BE2C (cell line): ENCODE results near the gene COL16A1.

ENCODE experiments used
- DNase-seq: peaks from one replicate; pipeline ENCODE4 v3.0.0-alpha.2; 2020
- H3K27me3 ChIP-seq: fragments of 250-450 bp; sonication (Bioruptor Pico); 2 replicates; pipeline ENCODE4 v1.5.1; 2020; ENCODE audit warnings: mild to moderate bottlenecking
- H3K36me3 ChIP-seq: fragments of 250-450 bp; sonication (Bioruptor Pico); 2 replicates; pipeline ENCODE4 v1.5.1; 2020; ENCODE audit warnings: mild to moderate bottlenecking
- H3K4me1 ChIP-seq: fragments of 250-450 bp; sonication (Bioruptor Pico); 2 replicates; pipeline ENCODE4 v1.5.1; 2020
- H3K4me3 ChIP-seq: 2 replicates; pipeline ENCODE4 v1.5.1; 2011; ENCODE audit warnings: low read depth, low read length
- H3K9me3 ChIP-seq: fragments of 250-450 bp; sonication (Bioruptor Pico); 2 replicates; pipeline ENCODE4 v1.5.1; 2020
- CTCF ChIP-seq: IDR thresholded peaks from 2 replicates; pipeline ENCODE4 v1.5.1; 2012; ENCODE audit warnings: mild to moderate bottlenecking, low read depth, low read length

Gene COL16A1

GRCh38 chr1:31615414-31615813 is 88.4 kb downstream of the COL16A1 start:
- Histone ChIP-seq H3K27me3 (no peaks in the 10 kb centered on the region), H3K4me3 (no peak overlapping the region), H3K9me3 (no peaks in the 10 kb centered on the region), H3K4me1 (peaks cover 9% of the 10 kb centered on the region), H3K36me3 (no peaks in the 10 kb centered on the region)
- DNase-seq: no peak
- no peak for TF ChIP-seq CTCF

GRCh38 chr1:31614414-31615005 is 89.3 kb downstream of the COL16A1 start:
- no peaks in the 10 kb centered on the region for H3K36me3 ChIP-seq
- no peak for TF ChIP-seq CTCF
- no peaks in the 10 kb centered on the region for H3K27me3 ChIP-seq
- H3K4me3 ChIP-seq: no peak overlapping the region
- peaks cover 9% of the 10 kb centered on the region for H3K4me1 ChIP-seq
- H3K9me3 ChIP-seq: no peaks in the 10 kb centered on the region
- peak; percentile 29 for DNase-seq

- Histone ChIP-seq H3K9me3 (no peaks in the 10 kb centered on the region), H3K27me3 (no peaks in the 10 kb centered on the region), H3K4me1 (peaks cover 6% of the 10 kb centered on the region), H3K4me3 (no peak overlapping the region), H3K36me3 (no peaks in the 10 kb centered on the region)
- no peak for TF ChIP-seq CTCF
- DNase-seq: no peak
These were observed 94.2 kb downstream of the COL16A1 start for GRCh38 chr1:31609514-31610118.

GRCh38 chr1:31607360-31607759 is 96.5 kb downstream of the COL16A1 start:
- Histone ChIP-seq H3K9me3 (no peaks in the 10 kb centered on the region), H3K36me3 (no peaks in the 10 kb centered on the region), H3K27me3 (no peaks in the 10 kb centered on the region), H3K4me3 (no peak overlapping the region), H3K4me1 (no peaks in the 10 kb centered on the region)
- no peak for TF ChIP-seq CTCF
- DNase-seq: no peak

GRCh38 chr1:31605908-31606427 is 97.8 kb downstream of the COL16A1 start:
- TF ChIP-seq CTCF: no peak
- no peak overlapping the region for H3K4me3 ChIP-seq
- no peaks in the 10 kb centered on the region for H3K27me3 ChIP-seq
- H3K9me3 ChIP-seq: no peaks in the 10 kb centered on the region
- no peak for DNase-seq
- no peaks in the 10 kb centered on the region for H3K4me1 ChIP-seq
- H3K36me3 ChIP-seq: no peaks in the 10 kb centered on the region
